Endothelial cell of umbilical vein (primary cell): ENCODE data around the gene HLA-DOA. TPM values are rescaled to one million over a fixed set of nuclear protein-coding genes. Genes with fewer than 3 reads are reported as not detected.

Source experiments
- BruUV-seq: library from RNA; stranded (reverse); fragments of 400-500 nt; replicated peaks from 2 replicates; lab custom pipeline; 2021; lab: Mats Ljungman, UMichigan
- CTCF ChIA-PET: fragments of 300-600, 350-600 bp; sonication (Branson Sonifier 250); formaldehyde crosslinking; loops from one replicate; lab custom pipeline; 2021; ENCODE audit warnings: antibody characterized with exemption, inconsistent platforms; lab: Charles Lee
- POLR2A ChIA-PET: fragments of 300-600, 350-600 bp; sonication (Branson Sonifier 250); formaldehyde crosslinking; loops from one replicate; lab custom pipeline; 2021; ENCODE audit warnings: antibody characterized with exemption, inconsistent platforms; lab: Charles Lee
- DNase-seq: peaks from one replicate; pipeline ENCODE4 v3.0.0-alpha.2; 2011; ENCODE audit warnings: low read depth, low spot score
- FAIRE-seq: peaks from 2 replicates; lab custom pipeline; 2011; peaks lifted over from hg19 to GRCh38; lab: Jason Lieb, UNC
- H2AFZ ChIP-seq: 2 replicates; pipeline ENCODE4 v1.6.0; 2012; ENCODE audit warnings: low read depth, low read length, control low read depth, inconsistent platforms
- H3K27ac ChIP-seq: 2 replicates; pipeline ENCODE4 v1.5.1; 2011; ENCODE audit warnings: low read depth, mild to moderate bottlenecking, control low read depth, low read length, moderate library complexity; ENCODE audit not compliant: insufficient read depth
- H3K27me3 ChIP-seq, 2 experiments: 2 replicates each; pipeline versions ENCODE4 v1.6.0 to v1.6.1; 2011; ENCODE audit warnings: low read length in 2 of 2, mixed read lengths in 1 of 2; ENCODE audit not compliant: control insufficient read depth in 2 of 2, insufficient read depth in 2 of 2
- H3K36me3 ChIP-seq, 2 experiments: 2 replicates in 1 of 2; 3 replicates in 1 of 2; pipeline ENCODE4 v1.5.1; 2011; ENCODE audit warnings: low read length in 2 of 2, mild to moderate bottlenecking in 1 of 2, moderate library complexity in 1 of 2; ENCODE audit not compliant: control insufficient read depth in 2 of 2, insufficient read depth in 2 of 2; ENCODE audit errors: extremely low read depth in 1 of 2
- H3K4me1 ChIP-seq: 3 replicates; pipeline ENCODE4 v1.5.1; 2011; ENCODE audit warnings: mild to moderate bottlenecking, low read length; ENCODE audit not compliant: control insufficient read depth, insufficient read depth; ENCODE audit errors: extremely low read depth
- H3K4me2 ChIP-seq: 2 replicates; pipeline ENCODE4 v1.6.1; 2011; ENCODE audit warnings: low read length, control low read depth, mixed read lengths; ENCODE audit not compliant: insufficient read depth
- H3K4me3 ChIP-seq, 3 experiments: fragments of 200-600 bp in 1 of 3; sonication (generic), shearing (Covaris generic) in 1 of 3; replicated peaks in 1 of 3; 2 replicates each; pipeline ENCODE4 v1.5.1; 2011 to 2016; ENCODE audit warnings: control low read depth in 3 of 3, low read length in 3 of 3, mild to moderate bottlenecking in 2 of 3, inconsistent platforms in 1 of 3, low read depth in 1 of 3, moderate library complexity in 1 of 3; ENCODE audit not compliant: insufficient read depth in 1 of 3
- H3K79me2 ChIP-seq: 2 replicates; pipeline ENCODE4 v1.6.0; 2012; ENCODE audit warnings: low read length, inconsistent platforms; ENCODE audit not compliant: control insufficient read depth, insufficient read depth
- H3K9ac ChIP-seq: replicated peaks from 2 replicates; pipeline ENCODE3; 2011; ENCODE audit warnings: low read length, control low read depth; ENCODE audit not compliant: insufficient read depth; ENCODE audit errors: extremely low read depth
- H3K9me1 ChIP-seq: replicated peaks from 3 replicates; pipeline ENCODE4 v1.6.0; 2011; ENCODE audit warnings: mild to moderate bottlenecking, low read length; ENCODE audit not compliant: control insufficient read depth, insufficient read depth; ENCODE audit errors: extremely low read depth
- H3K9me3 ChIP-seq: replicated peaks from 2 replicates; pipeline ENCODE4 v1.5.1; 2012; ENCODE audit warnings: low read length, inconsistent platforms; ENCODE audit not compliant: control insufficient read depth, insufficient read depth
- H4K20me1 ChIP-seq: replicated peaks from 2 replicates; pipeline ENCODE3; 2011; ENCODE audit warnings: mild to moderate bottlenecking, low read length; ENCODE audit not compliant: control insufficient read depth, insufficient read depth; ENCODE audit errors: extremely low read depth
- EZH2 ChIP-seq: IDR thresholded peaks from 2 replicates; pipeline ENCODE4 v1.6.1; 2012; ENCODE audit warnings: borderline replicate concordance, low read depth, mild to moderate bottlenecking, moderate library complexity, low read length, inconsistent platforms; ENCODE audit not compliant: severe bottlenecking
- FOS ChIP-seq: IDR thresholded peaks from 2 replicates; pipeline ENCODE4 v1.6.1; 2011; ENCODE audit warnings: mild to moderate bottlenecking, low read length, moderate library complexity, borderline replicate concordance; ENCODE audit not compliant: insufficient read depth
- GATA2 ChIP-seq: IDR thresholded peaks from 2 replicates; pipeline ENCODE4 v1.7.0; 2011; ENCODE audit warnings: low read depth, mild to moderate bottlenecking, moderate library complexity, mixed read lengths, low read length; ENCODE audit not compliant: insufficient read length, insufficient read depth
- JUN ChIP-seq: IDR thresholded peaks from 2 replicates; pipeline ENCODE4 v1.6.1; 2011; ENCODE audit warnings: borderline replicate concordance, low read depth; ENCODE audit not compliant: insufficient read length, insufficient read depth
- MYC ChIP-seq: IDR thresholded peaks from one replicate; pipeline ENCODE4 v1.6.1; 2011; ENCODE audit warnings: mild to moderate bottlenecking, low read depth, low read length
- POLR2A ChIP-seq: IDR thresholded peaks from 2 replicates; pipeline ENCODE4 v1.6.1; 2012; ENCODE audit warnings: low read depth, mild to moderate bottlenecking, control low read depth, low read length
- POLR2AphosphoS5 ChIP-seq: IDR thresholded peaks from 2 replicates; pipeline ENCODE4 v1.6.1; 2012; ENCODE audit warnings: low read depth, mild to moderate bottlenecking, control low read depth, low read length, moderate library complexity; ENCODE audit not compliant: insufficient read depth
- dilution Hi-C: fragments of 300-500 bp; cut with MboI; formaldehyde crosslinking; loops from one replicate; pipeline ENCODE4 v1.15.0; 2019; ENCODE audit warnings: low sequenced_read_pairs; ENCODE audit not compliant: extremely low pct_ligation_motif_present
- intact Hi-C: fragments of 100-400 bp; cut with micrococcal nuclease; formaldehyde crosslinking; loops from one replicate; pipeline ENCODE4 v1.10.0; 2022
- polyA plus RNA-seq, 4 experiments: library from polyadenylated mRNA; depleted of rRNA in 3 of 4; stranded (reverse) in 3 of 4; unstranded in 1 of 4; fragments of >200 nt; gene quantifications; 2 replicates each; pipeline versions ENCODE4 v1.2.1 to v1.2.3, GENCODE V29; 2011 to 2012; ENCODE audit warnings: missing spikeins in 1 of 4
- total RNA-seq: library from RNA; stranded (reverse); gene quantifications from 2 replicates; pipeline ENCODE4 v1.2.3, GENCODE V29; 2021
- TF ChIP-seq, protein P1 (sequence below): IDR thresholded peaks from 2 replicates; pipeline ENCODE4 v1.6.1; 2011; ENCODE audit not compliant: insufficient read depth, insufficient read length
- TF ChIP-seq, protein P2 (sequence below), 2 donors: IDR thresholded peaks; 1 replicate in 1 of 2; 2 replicates in 1 of 2; pipeline ENCODE4 v1.5.1; 2011; ENCODE audit warnings: low read length in 2 of 2, mild to moderate bottlenecking in 2 of 2, moderate library complexity in 2 of 2, control low read depth in 1 of 2, inconsistent platforms in 1 of 2, low read depth in 1 of 2; ENCODE audit not compliant: insufficient read depth in 1 of 2; ENCODE audit errors: extremely low read depth in 1 of 2

HLA-DOA gene
- total and polyA plus RNA-seq, 2 donors (not counting 3 experiments of a cell fraction or from before 2014, with no cell fraction given), result not detected

GRCh38 chr6:33017018-33017417 is 7.6 kb upstream of the HLA-DOA start:
- dilution Hi-C loops, result no loop called here
- no peak for TF ChIP-seq POLR2A
- TF ChIP-seq, protein P1, sequence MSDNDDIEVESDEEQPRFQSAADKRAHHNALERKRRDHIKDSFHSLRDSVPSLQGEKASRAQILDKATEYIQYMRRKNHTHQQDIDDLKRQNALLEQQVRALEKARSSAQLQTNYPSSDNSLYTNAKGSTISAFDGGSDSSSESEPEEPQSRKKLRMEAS, result no peak
- TF ChIP-seq FOS, result no peak
- TF ChIP-seq GATA2, result no peak
- TF ChIP-seq JUN, result no peak
- TF ChIP-seq POLR2AphosphoS5, result no peak
- TF ChIP-seq MYC, result no peak
- TF ChIP-seq, protein P2, sequence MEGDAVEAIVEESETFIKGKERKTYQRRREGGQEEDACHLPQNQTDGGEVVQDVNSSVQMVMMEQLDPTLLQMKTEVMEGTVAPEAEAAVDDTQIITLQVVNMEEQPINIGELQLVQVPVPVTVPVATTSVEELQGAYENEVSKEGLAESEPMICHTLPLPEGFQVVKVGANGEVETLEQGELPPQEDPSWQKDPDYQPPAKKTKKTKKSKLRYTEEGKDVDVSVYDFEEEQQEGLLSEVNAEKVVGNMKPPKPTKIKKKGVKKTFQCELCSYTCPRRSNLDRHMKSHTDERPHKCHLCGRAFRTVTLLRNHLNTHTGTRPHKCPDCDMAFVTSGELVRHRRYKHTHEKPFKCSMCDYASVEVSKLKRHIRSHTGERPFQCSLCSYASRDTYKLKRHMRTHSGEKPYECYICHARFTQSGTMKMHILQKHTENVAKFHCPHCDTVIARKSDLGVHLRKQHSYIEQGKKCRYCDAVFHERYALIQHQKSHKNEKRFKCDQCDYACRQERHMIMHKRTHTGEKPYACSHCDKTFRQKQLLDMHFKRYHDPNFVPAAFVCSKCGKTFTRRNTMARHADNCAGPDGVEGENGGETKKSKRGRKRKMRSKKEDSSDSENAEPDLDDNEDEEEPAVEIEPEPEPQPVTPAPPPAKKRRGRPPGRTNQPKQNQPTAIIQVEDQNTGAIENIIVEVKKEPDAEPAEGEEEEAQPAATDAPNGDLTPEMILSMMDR (IDR thresholded peaks at IDR 0.05; ENCODE audit: extremely low read depth in 1 of 2, insufficient read depth in 1 of 2, low read depth in 1 of 2, low read length in 2 of 2), result no peak
- no peak for TF ChIP-seq EZH2
- no peaks in the 10 kb centered on the region for H3K9me1 ChIP-seq
- H3K79me2 ChIP-seq, result no peaks in the 10 kb centered on the region
- no peak overlapping the region for H3K27ac ChIP-seq
- H3K4me1 ChIP-seq, result peaks cover 8% of the 10 kb centered on the region
- no peaks in the 10 kb centered on the region for H3K9me3 ChIP-seq
- DNase-seq, result no peak
- peaks cover 12 to 33% of the 10 kb centered on the region in 2 experiments for H3K27me3 ChIP-seq
- intact Hi-C loops, result no loop called here
- no peaks in the 10 kb centered on the region for H3K36me3 ChIP-seq
- H3K9ac ChIP-seq, result no peak overlapping the region
- ChIA-PET CTCF (interaction anchor here (1.1 to 6.7 kb wide), 7 partner anchors 12 to 231 kb away, joined by 3 to 88 read pairs (median 7); no protein-coding TSS in a partner anchor), POLR2A (no interaction called here)
- FAIRE-seq, result no peak
- no peak overlapping the region for H3K4me2 ChIP-seq
- H2AFZ ChIP-seq, result no peak overlapping the region
- no TSS peak for BruUV-seq
- H4K20me1 ChIP-seq, result no peaks in the 10 kb centered on the region
- H3K4me3 ChIP-seq, result no peak overlapping the region
